ENCODE measurements around the gene PARP16. TPM values are rescaled to one million over a fixed set of nuclear protein-coding genes. Genes with fewer than 3 reads are reported as not detected.

The PARP16 gene
- total RNA-seq, 4 donors from 2014 or later: 2.3 to 14.7 (median 6.5) TPM

DNA sequence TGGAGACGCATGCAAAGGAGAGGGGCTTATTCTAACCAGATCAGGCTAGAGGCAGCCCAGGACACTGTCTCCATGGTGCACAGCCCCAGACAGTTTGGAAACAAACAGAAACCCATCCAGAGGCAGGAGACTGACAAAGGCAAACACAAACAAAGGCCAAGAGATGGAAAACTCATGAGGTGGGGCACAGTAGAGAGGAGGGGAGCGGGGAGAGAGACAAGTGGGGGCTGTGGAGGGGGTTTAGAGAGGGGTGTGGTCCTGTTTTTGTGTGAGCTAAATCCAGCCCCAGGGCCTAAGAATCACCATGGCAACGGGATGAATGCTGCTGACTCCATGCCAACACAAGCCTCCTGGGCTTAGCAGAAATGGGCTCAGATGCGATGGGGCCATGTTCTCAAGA, 32.3 kb downstream of the PARP16 start:
- intact Hi-C loops (cut with DNase I; ENCODE audit: low total_unique reads): no loop called here
- no peak for TF ChIP-seq POLR2A (IDR thresholded peaks at IDR 0.05)
- TF ChIP-seq, protein P1, sequence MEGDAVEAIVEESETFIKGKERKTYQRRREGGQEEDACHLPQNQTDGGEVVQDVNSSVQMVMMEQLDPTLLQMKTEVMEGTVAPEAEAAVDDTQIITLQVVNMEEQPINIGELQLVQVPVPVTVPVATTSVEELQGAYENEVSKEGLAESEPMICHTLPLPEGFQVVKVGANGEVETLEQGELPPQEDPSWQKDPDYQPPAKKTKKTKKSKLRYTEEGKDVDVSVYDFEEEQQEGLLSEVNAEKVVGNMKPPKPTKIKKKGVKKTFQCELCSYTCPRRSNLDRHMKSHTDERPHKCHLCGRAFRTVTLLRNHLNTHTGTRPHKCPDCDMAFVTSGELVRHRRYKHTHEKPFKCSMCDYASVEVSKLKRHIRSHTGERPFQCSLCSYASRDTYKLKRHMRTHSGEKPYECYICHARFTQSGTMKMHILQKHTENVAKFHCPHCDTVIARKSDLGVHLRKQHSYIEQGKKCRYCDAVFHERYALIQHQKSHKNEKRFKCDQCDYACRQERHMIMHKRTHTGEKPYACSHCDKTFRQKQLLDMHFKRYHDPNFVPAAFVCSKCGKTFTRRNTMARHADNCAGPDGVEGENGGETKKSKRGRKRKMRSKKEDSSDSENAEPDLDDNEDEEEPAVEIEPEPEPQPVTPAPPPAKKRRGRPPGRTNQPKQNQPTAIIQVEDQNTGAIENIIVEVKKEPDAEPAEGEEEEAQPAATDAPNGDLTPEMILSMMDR (IDR thresholded peaks at IDR 0.05): no peak
- DNase-seq: no peak
- Histone ChIP-seq H3K36me3 (no peaks in the 10 kb centered on the region), H3K4me3 (no peak overlapping the region), H3K9me3 (no peaks in the 10 kb centered on the region), H3K27ac (peak overlapping the region; percentile 41 to 95), H3K27me3 (no peaks in the 10 kb centered on the region), H3K4me1 (peaks cover 20 to 25% of the 10 kb centered on the region in 2 donors)

DNA sequence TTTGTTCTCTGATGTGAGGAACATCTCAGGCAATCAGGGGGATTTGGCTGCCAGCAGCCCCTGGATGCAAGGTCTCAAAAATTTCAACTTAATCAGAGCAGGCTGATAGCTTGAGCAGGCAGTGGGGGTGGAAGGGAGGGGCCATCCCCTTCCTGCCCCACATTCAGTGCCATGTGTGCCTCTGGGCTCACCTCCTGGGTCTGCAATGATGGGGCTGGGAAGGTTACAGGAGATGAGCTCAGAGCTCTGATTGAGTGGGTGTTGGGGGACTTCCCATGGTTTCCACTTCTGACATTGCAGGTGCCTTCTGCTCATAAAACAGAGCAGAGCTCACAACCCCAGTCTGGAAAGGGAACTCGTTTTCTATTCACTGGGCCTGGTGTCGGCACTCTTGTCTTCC, 37.0 kb downstream of the PARP16 start:
- peaks cover 11 to 22% of the 10 kb centered on the region in 2 donors for H3K4me1 ChIP-seq
- no peak for DNase-seq
- H3K36me3 ChIP-seq: no peaks in the 10 kb centered on the region
- intact Hi-C loops (cut with DNase I; ENCODE audit: low total_unique reads): no loop called here
- peak overlapping the region; percentile 81 to 88 for H3K27ac ChIP-seq
- TF ChIP-seq, protein P1 (IDR thresholded peaks at IDR 0.05): no peak
- TF ChIP-seq POLR2A (IDR thresholded peaks at IDR 0.05): no peak
- H3K9me3 ChIP-seq: no peaks in the 10 kb centered on the region
- no peak overlapping the region for H3K4me3 ChIP-seq
- H3K27me3 ChIP-seq: no peaks in the 10 kb centered on the region

DNA sequence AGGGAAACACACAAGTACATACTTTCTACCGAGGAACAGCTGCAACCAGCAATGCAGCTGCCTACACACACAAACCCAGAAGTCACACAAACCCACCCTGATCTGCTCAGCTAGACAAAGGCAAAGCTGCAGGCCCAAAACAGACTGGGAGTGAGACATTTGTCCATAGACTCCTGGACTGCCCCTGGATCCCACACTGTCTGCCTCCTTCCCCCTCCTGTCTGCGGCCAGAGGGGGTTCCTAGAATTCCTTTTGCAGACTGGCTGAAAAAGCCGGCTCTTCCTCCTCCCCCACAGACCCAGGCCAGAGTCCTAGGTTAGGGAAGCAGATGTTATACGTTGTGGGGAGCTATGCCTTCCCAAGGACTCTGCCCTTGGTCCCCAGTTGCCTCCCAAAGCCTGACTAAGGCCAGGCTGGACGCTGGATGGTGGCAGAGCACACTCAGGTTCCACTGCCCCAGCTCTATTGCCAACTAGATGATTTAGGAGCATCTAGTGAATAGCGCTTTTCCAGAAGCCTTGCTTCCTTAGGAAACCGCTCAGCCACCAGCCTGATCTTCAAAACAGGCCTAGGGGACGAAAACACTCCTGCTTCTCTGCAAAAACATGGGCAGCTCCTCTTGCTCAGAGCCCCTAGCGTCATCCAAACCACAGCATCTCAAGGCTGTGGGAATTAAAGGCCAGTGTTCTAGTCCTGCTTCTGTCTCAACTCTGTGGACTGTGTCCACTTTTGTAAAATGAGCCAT, 38.0 kb downstream of the PARP16 start:
- TF ChIP-seq, protein P1 (IDR thresholded peaks at IDR 0.05): no peak
- no peak for TF ChIP-seq POLR2A (IDR thresholded peaks at IDR 0.05)
- Histone ChIP-seq H3K27me3 (no peaks in the 10 kb centered on the region), H3K9me3 (no peaks in the 10 kb centered on the region), H3K4me3 (no peak overlapping the region), H3K4me1 (peaks cover 11 to 15% of the 10 kb centered on the region in 2 donors), H3K27ac (peak overlapping the region; percentile 81 to 88), H3K36me3 (no peaks in the 10 kb centered on the region)
- DNase-seq: no peak
- intact Hi-C loops (cut with DNase I; ENCODE audit: low total_unique reads): no loop called here

DNA sequence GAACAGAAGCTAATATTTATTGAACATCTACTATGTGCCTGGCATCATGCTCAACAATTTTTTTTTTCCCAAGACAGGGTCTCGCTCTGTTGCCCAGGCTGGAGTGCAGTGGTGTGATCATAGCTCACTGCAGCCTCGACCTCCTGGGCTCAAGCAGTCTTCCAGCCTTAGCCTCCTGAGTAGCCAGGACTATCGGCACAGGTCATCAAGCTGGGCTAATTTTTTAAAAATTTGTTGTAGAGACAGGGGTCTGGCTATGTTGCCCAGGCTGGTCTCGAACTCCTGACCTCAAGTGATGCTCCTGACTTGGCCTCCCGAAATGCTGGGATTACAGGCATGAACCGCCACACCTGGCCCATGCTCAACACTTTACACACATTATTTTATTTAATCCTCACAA, 39.7 kb downstream of the PARP16 start:
- peaks cover 11 to 15% of the 10 kb centered on the region in 2 donors for H3K4me1 ChIP-seq
- H3K4me3 ChIP-seq: no peak overlapping the region
- no peak for TF ChIP-seq POLR2A (IDR thresholded peaks at IDR 0.05)
- TF ChIP-seq, protein P1 (IDR thresholded peaks at IDR 0.05): no peak
- intact Hi-C loops (cut with DNase I; ENCODE audit: low total_unique reads): no loop called here
- peak overlapping the region; percentile 80 to 82 for H3K27ac ChIP-seq
- no peaks in the 10 kb centered on the region for H3K27me3 ChIP-seq
- DNase-seq: no peak
- no peaks in the 10 kb centered on the region for H3K36me3 ChIP-seq
- H3K9me3 ChIP-seq: no peaks in the 10 kb centered on the region

DNA sequence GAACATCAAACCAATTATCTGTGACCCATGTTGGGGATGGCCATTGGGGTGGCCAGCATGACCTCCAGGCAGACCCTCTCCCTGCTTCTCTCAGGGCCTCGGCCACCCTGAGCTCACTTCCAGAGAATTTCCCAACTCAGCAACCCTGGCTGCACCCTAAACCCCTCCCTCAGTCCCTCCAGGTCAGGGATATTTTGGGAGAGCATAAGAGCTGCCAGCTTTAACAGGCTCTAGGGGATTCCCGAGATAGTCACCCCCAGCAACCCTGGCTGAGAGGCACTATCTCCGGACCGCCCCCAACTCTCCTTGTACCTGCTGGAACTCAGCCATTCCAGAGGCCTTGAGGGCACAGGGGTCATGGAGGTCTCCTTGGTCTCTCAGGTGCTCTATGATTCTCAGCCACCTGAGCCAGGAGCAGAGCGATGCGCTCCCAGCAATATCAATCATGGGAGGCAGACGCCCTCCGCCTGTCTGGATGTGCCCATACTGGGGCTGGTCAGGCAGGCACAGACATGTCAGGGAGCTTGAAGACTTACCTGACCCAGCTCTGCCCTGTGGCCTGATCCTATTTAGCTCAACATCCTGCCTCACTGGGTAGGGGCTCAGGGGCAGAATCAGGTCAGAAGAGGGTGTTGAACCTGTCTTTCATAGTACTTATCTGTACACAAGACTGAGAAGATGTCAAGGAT, 40.5 kb downstream of the PARP16 start:
- Histone ChIP-seq H3K9me3 (no peaks in the 10 kb centered on the region), H3K4me1 (peaks cover 11 to 15% of the 10 kb centered on the region in 2 donors), H3K27ac (peak overlapping the region; percentile 80 to 82), H3K27me3 (no peaks in the 10 kb centered on the region), H3K36me3 (no peaks in the 10 kb centered on the region), H3K4me3 (no peak overlapping the region)
- intact Hi-C loops (cut with DNase I; ENCODE audit: low total_unique reads): no loop called here
- TF ChIP-seq, protein P1 (IDR thresholded peaks at IDR 0.05): no peak
- DNase-seq: peak in 1 of 2 donors; percentile 46

Data from uterus (tissue), 4 donors.